ENCODE data around the gene CORO2B. TPM values are rescaled to one million over a fixed set of nuclear protein-coding genes. Genes with fewer than 3 reads are reported as not detected.

Gene CORO2B
- total RNA-seq, 2 donors from 2014 or later: 4.3 to 8.5 TPM

DNA sequence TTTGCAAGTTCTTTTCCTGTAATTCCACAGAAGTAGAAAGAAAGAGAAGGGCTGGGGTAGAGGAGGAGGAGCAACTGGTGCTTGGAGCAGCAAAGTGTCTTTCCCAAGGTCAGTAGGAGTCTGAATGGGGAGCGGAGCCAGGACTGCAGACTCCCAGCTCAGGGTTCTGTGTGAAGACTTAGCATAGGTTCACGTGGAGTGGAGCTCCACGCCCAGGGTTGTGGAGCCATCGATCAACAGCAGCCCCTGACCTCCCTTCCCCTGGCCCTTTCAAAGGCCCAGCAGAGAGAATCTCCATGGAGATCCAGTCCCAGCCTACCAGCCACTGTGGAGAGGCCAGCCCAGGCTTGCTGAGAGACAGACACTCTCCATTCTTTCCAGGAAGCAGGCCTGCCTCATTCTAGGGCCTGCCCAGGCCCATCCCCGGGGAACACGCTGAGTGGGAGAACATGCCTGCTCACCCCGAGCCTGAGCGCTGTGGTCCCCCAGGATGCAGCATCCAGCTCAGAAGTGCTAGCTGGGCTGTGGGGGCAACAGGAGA lies 62.1 kb downstream of the CORO2B start:
- peaks cover 10 to 37% of the 10 kb centered on the region in 2 donors for H3K4me1 ChIP-seq (ENCODE audit: control insufficient read depth in 1 of 2, low read depth in 2 of 2)
- TF ChIP-seq, protein P1, sequence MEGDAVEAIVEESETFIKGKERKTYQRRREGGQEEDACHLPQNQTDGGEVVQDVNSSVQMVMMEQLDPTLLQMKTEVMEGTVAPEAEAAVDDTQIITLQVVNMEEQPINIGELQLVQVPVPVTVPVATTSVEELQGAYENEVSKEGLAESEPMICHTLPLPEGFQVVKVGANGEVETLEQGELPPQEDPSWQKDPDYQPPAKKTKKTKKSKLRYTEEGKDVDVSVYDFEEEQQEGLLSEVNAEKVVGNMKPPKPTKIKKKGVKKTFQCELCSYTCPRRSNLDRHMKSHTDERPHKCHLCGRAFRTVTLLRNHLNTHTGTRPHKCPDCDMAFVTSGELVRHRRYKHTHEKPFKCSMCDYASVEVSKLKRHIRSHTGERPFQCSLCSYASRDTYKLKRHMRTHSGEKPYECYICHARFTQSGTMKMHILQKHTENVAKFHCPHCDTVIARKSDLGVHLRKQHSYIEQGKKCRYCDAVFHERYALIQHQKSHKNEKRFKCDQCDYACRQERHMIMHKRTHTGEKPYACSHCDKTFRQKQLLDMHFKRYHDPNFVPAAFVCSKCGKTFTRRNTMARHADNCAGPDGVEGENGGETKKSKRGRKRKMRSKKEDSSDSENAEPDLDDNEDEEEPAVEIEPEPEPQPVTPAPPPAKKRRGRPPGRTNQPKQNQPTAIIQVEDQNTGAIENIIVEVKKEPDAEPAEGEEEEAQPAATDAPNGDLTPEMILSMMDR (IDR thresholded peaks at IDR 0.05): no peak
- no peaks in the 10 kb centered on the region for H3K36me3 ChIP-seq
- DNase-seq (ENCODE audit: low spot score) (no peak), ATAC-seq (ENCODE audit: insufficient number of reproducible peaks, low FRiP score, low read depth) (no peak)
- H3K27me3 ChIP-seq (replicated peaks; ENCODE audit: insufficient read depth): no peaks in the 10 kb centered on the region
- no peak overlapping the region for H3K27ac ChIP-seq
- H3K9me3 ChIP-seq: no peaks in the 10 kb centered on the region
- no peak overlapping the region for H3K4me3 ChIP-seq

DNA sequence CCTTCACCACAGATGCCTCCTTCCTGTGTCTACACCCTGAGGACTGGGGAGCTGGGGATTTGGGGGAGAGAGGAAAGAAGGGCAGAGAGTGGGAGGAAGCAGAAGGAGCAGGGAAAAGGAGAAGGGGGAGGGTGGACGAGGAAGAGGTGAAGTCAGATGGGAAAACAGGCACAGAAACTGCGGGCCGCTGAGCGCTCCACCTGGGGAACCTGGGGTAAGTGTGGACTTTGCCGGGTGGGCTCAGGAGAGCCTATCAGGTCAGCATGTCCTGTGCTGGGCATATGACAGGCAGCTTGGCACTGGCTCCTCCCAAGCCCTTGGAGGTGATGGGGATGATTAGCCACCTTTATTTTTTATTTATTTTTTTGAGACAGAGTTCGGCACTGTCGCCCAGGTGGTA lies 62.6 kb downstream of the CORO2B start:
- H3K36me3 ChIP-seq: no peaks in the 10 kb centered on the region
- H3K4me3 ChIP-seq: no peak overlapping the region
- DNase-seq (ENCODE audit: low spot score) (no peak), ATAC-seq (ENCODE audit: insufficient number of reproducible peaks, low FRiP score, low read depth) (no peak)
- peaks cover 10 to 36% of the 10 kb centered on the region in 2 donors for H3K4me1 ChIP-seq (ENCODE audit: control insufficient read depth in 1 of 2, low read depth in 2 of 2)
- H3K27me3 ChIP-seq (replicated peaks; ENCODE audit: insufficient read depth): no peaks in the 10 kb centered on the region
- TF ChIP-seq, protein P1 (IDR thresholded peaks at IDR 0.05): no peak
- no peak overlapping the region for H3K27ac ChIP-seq
- H3K9me3 ChIP-seq: no peaks in the 10 kb centered on the region

DNA sequence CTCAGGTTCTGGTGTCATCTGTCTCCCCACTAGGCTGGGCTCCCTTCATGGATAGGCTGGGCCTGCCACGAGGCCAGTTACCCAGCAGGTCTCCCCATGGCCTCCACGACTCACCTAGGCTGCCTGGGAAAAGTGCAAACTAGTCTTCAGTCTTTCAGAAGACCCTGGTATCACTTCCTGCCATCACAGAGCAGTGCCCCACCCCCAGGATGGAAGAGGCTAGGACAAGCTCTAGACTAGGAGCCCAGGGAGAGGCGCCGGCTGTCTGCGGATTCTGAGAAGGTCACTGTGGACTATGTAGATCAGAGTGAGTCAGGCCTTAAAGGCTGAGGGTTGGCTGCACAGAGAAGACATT lies 63.7 kb downstream of the CORO2B start:
- Histone ChIP-seq H3K4me3 (no peak overlapping the region), H3K27me3 (replicated peaks; ENCODE audit: insufficient read depth) (no peaks in the 10 kb centered on the region), H3K27ac (no peak overlapping the region), H3K9me3 (no peaks in the 10 kb centered on the region), H3K4me1 (ENCODE audit: control insufficient read depth in 1 of 2, low read depth in 2 of 2) (peaks cover 8 to 30% of the 10 kb centered on the region in 2 donors), H3K36me3 (no peaks in the 10 kb centered on the region)
- ATAC-seq (ENCODE audit: insufficient number of reproducible peaks, low FRiP score, low read depth): no peak
- DNase-seq (ENCODE audit: low spot score): no peak
- TF ChIP-seq, protein P1 (IDR thresholded peaks at IDR 0.05): no peak

DNA sequence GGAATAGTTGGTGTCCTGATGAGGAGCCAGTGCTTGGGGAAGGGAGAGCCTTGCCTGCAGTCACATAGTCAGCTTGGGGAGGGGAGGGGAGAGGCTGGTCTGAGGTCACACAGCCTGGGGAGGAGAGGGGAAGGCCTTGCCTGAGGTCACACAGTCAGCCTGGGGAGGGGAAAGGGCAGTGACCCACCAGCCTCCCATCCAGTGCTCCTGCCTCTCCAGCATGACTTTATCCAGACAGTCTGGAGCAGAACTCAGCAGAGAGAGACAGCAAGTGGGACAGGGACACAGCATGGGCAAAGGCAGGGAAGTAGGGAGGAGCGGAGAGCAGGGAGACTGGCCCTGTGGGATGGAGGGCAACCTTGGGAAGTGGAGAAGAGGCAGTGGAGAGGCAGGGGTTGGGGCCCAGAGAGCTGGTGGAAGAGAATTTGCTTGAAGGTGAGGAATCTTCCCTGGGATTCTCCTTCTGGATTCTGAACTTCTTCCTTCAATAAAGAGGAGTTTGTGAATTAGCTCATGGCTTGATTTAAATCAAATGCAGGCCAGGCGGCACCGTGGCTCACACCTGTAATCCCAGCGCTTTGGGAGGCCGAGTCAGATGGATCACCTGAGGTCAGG lies 64.5 kb downstream of the CORO2B start:
- Histone ChIP-seq H3K4me3 (no peak overlapping the region), H3K4me1 (ENCODE audit: control insufficient read depth in 1 of 2, low read depth in 2 of 2) (peaks cover 5 to 22% of the 10 kb centered on the region in 2 donors), H3K9me3 (no peaks in the 10 kb centered on the region), H3K27ac (no peak overlapping the region), H3K36me3 (no peaks in the 10 kb centered on the region), H3K27me3 (replicated peaks; ENCODE audit: insufficient read depth) (no peaks in the 10 kb centered on the region)
- TF ChIP-seq, protein P1 (IDR thresholded peaks at IDR 0.05): no peak
- ATAC-seq (ENCODE audit: insufficient number of reproducible peaks, low FRiP score, low read depth) (no peak), DNase-seq (ENCODE audit: low spot score) (no peak)

DNA sequence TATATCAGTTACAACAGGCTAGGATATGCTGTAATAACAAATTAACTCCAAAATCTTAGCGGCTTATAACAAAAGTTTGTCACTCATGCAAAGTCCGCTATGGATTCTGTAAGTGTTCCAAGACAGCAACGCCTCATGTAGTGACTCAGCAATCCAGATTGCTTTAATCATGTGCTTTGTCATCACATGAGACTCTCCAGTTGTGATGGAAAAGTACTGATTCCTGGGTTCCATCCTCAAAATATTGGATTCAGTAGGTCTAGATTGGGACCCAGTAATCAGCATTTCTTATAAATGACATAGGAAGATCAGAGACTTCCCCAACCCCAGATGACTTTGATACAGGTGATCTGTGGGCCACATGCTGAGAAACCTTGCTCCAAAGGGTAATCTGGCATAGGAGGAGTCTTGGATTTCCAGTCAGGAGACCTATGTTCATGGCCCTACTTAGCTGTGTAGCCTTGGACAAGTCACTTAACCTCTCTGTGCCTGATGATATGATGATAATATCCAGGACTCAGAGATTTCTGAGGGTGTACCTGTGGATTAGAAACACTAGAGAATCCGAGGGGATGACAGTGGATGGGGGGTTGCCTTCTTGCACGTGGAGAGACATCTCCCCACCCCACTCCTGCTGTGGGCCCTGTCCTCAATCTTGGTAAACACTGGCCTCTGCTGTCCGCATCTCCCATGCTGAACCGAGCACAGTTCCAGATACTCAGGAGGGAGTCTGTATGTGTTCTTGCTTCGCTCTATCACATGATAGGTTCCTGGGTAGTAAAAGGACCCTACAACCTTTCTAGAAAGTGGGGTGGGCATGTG lies 65.5 kb downstream of the CORO2B start:
- DNase-seq (ENCODE audit: low spot score) (no peak), ATAC-seq (ENCODE audit: insufficient number of reproducible peaks, low FRiP score, low read depth) (no peak)
- H3K4me3 ChIP-seq: no peak overlapping the region
- H3K27me3 ChIP-seq (replicated peaks; ENCODE audit: insufficient read depth): no peaks in the 10 kb centered on the region
- no peaks in the 10 kb centered on the region for H3K9me3 ChIP-seq
- H3K27ac ChIP-seq: no peak overlapping the region
- peaks cover 0 to 13% of the 10 kb centered on the region in 2 donors for H3K4me1 ChIP-seq (ENCODE audit: control insufficient read depth in 1 of 2, low read depth in 2 of 2)
- TF ChIP-seq, protein P1 (IDR thresholded peaks at IDR 0.05): no peak
- no peaks in the 10 kb centered on the region for H3K36me3 ChIP-seq
